Trophoblast cell (in vitro differentiated cells and primary cell): ENCODE results near the gene RFFL.

Experiments
- DNase-seq, 2 donors: peaks; one replicate each; pipeline ENCODE4 v3.0.0-alpha.2; 2016
- H2AFZ ChIP-seq: 2 replicates; pipeline ENCODE4 v1.6.1; 2013; ENCODE audit warnings: low read length, moderate library complexity, mild to moderate bottlenecking; ENCODE audit not compliant: insufficient read depth, poor library complexity
- H2AK5ac ChIP-seq: 2 replicates; pipeline ENCODE4 v1.6.1; 2013; ENCODE audit warnings: mild to moderate bottlenecking, low read length
- H2BK120ac ChIP-seq: 2 replicates; pipeline ENCODE4 v1.6.1; 2013; ENCODE audit warnings: low read length, mild to moderate bottlenecking, moderate library complexity; ENCODE audit not compliant: insufficient read depth, poor library complexity
- H2BK12ac ChIP-seq: 2 replicates; pipeline ENCODE4 v1.6.1; 2013; ENCODE audit warnings: mild to moderate bottlenecking, low read length, moderate library complexity
- H2BK5ac ChIP-seq: 2 replicates; pipeline ENCODE4 v1.6.1; 2013; ENCODE audit warnings: low read length, low read depth, moderate library complexity, mild to moderate bottlenecking; ENCODE audit not compliant: poor library complexity
- H3K14ac ChIP-seq: 2 replicates; pipeline ENCODE4 v1.6.1; 2013; ENCODE audit warnings: mild to moderate bottlenecking, low read length
- H3K18ac ChIP-seq: 2 replicates; pipeline ENCODE4 v1.6.1; 2013; ENCODE audit warnings: mild to moderate bottlenecking, low read length
- H3K23ac ChIP-seq: 2 replicates; pipeline ENCODE4 v1.6.1; 2013; ENCODE audit warnings: low read length
- H3K27ac ChIP-seq: 2 replicates; pipeline ENCODE4 v1.5.1; 2013; ENCODE audit warnings: low read depth, mild to moderate bottlenecking, inconsistent platforms, low read length, moderate library complexity
- H3K27me3 ChIP-seq: 2 replicates; pipeline ENCODE4 v1.6.1; 2013; ENCODE audit warnings: inconsistent platforms, mild to moderate bottlenecking, low read length, moderate library complexity; ENCODE audit not compliant: insufficient read depth
- H3K36me3 ChIP-seq, 2 experiments: 1 replicate in 1 of 2; 2 replicates in 1 of 2; pipeline ENCODE4 v1.6.1; 2013; ENCODE audit warnings: low read length in 2 of 2, mild to moderate bottlenecking in 2 of 2, moderate library complexity in 1 of 2; ENCODE audit not compliant: insufficient read depth in 2 of 2, control insufficient read depth in 1 of 2
- H3K4ac ChIP-seq: 2 replicates; pipeline ENCODE4 v1.6.1; 2013; ENCODE audit warnings: low read depth, mild to moderate bottlenecking, low read length, moderate library complexity
- H3K4me1 ChIP-seq, 2 experiments: 1 replicate in 1 of 2; 2 replicates in 1 of 2; pipeline ENCODE4 v1.6.1; 2013; ENCODE audit warnings: low read length in 2 of 2, mild to moderate bottlenecking in 2 of 2, moderate library complexity in 1 of 2; ENCODE audit not compliant: insufficient read depth in 2 of 2, control insufficient read depth in 1 of 2
- H3K4me2 ChIP-seq: 2 replicates; pipeline ENCODE4 v1.6.1; 2013; ENCODE audit warnings: inconsistent platforms, mild to moderate bottlenecking, low read length, moderate library complexity
- H3K4me3 ChIP-seq: 2 replicates; pipeline ENCODE4 v1.5.1; 2013; ENCODE audit warnings: mild to moderate bottlenecking, low read depth, low read length, inconsistent platforms
- H3K79me1 ChIP-seq: one replicate; pipeline ENCODE4 v1.6.1; 2013; ENCODE audit warnings: low read length
- H3K79me2 ChIP-seq: 2 replicates; pipeline ENCODE4 v1.6.1; 2013; ENCODE audit warnings: low read length, mild to moderate bottlenecking; ENCODE audit not compliant: control insufficient read depth, insufficient read depth, poor library complexity
- H3K9ac ChIP-seq: 2 replicates; pipeline ENCODE4 v1.6.1; 2013; ENCODE audit warnings: mild to moderate bottlenecking, low read length
- H3K9me3 ChIP-seq: 2 replicates; pipeline ENCODE4 v1.6.1; 2013; ENCODE audit warnings: low read depth, mild to moderate bottlenecking, control low read depth, inconsistent platforms, low read length; ENCODE audit not compliant: insufficient read depth
- H4K12ac ChIP-seq: 2 replicates; pipeline ENCODE4 v1.6.1; 2013; ENCODE audit warnings: low read depth, mild to moderate bottlenecking, low read length, moderate library complexity
- H4K8ac ChIP-seq: 2 replicates; pipeline ENCODE4 v1.6.1; 2013; ENCODE audit warnings: low read depth, mild to moderate bottlenecking, low read length, moderate library complexity
- H4K91ac ChIP-seq: one replicate; pipeline ENCODE4 v1.6.1; 2013; ENCODE audit warnings: low read depth, mild to moderate bottlenecking, low read length, moderate library complexity
- WGBS: extraction: QIAGEN DNeasy Blood & Tissue Kit; methylation state at CpG from one replicate; pipeline ENCODE4 v1.1.7; 2013; ENCODE audit warnings: missing lambda C conversion rate; ENCODE audit not compliant: insufficient read length, insufficient coverage; ENCODE audit errors: extremely low coverage; 5-methylcytosine and 5-hydroxymethylcytosine counted together

Gene RFFL

GRCh38 chr17:35088881-35089585 lies 25.5 kb upstream of the RFFL start:
- WGBS: no CpG with 5 or more reads among the region's 80 CpGs
- H3K4me2 ChIP-seq: peak overlapping the region; percentile 65
- H3K9me3 ChIP-seq: no peaks in the 10 kb centered on the region
- peak overlapping the region; percentile 90 for H3K14ac ChIP-seq
- peak overlapping the region; percentile 76 for H3K4me3 ChIP-seq
- peak overlapping the region; percentile 72 for H3K27ac ChIP-seq
- peak overlapping the region; percentile 82 for H4K91ac ChIP-seq
- H3K9ac ChIP-seq: peak overlapping the region; percentile 6
- no peak overlapping the region for H3K23ac ChIP-seq
- peak overlapping the region; percentile 49 for H2AFZ ChIP-seq
- H3K79me1 ChIP-seq: peaks cover 10% of the 10 kb centered on the region
- peak overlapping the region; percentile 84 for H4K8ac ChIP-seq
- H3K27me3 ChIP-seq: no peaks in the 10 kb centered on the region
- peak overlapping the region; percentile 12 for H2BK120ac ChIP-seq
- peak overlapping the region; percentile 57 for H3K4ac ChIP-seq
- peak overlapping the region; percentile 56 for H4K12ac ChIP-seq
- no peak overlapping the region for H2BK12ac ChIP-seq
- H3K36me3 ChIP-seq: no peaks in the 10 kb centered on the region
- H2AK5ac ChIP-seq: no peak overlapping the region
- H2BK5ac ChIP-seq: peak overlapping the region; percentile 67
- H3K18ac ChIP-seq: peak overlapping the region; percentile 76
- peak; percentile 75 to 91 for DNase-seq
- peaks cover 3 to 11% of the 10 kb centered on the region in 2 experiments for H3K4me1 ChIP-seq
- peaks cover 4% of the 10 kb centered on the region for H3K79me2 ChIP-seq

DNA sequence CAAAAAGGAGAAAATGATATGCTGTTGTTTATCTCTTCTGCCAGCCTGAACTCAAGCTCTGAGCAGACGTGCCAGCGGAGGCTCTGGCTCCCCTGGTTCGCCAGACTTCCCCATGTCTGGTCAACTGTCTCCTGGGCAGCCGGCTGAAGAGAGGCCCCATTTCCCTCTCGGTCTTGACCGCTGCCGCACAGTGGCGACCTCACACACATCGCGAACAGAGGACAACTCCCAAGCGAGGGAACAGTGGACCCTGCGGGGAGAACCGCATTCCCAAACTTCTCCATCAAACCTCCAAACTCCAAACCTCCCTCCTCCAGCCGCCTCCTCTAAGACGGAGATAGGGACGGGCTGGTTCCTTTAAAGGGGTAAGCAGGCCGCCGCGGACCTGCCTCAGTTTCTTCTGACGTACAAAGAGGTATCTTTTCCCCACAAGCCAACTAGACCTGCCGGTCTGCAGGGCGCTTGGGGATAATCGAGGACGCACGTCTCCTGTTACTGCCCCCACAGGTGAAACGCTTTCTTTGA lies 24.9 kb upstream of the RFFL start:
- H4K12ac ChIP-seq: peak overlapping the region; percentile 56
- H3K4me1 ChIP-seq: peaks cover 3 to 11% of the 10 kb centered on the region in 2 experiments
- no CpG with 5 or more reads among the region's 26 CpGs for WGBS

DNA sequence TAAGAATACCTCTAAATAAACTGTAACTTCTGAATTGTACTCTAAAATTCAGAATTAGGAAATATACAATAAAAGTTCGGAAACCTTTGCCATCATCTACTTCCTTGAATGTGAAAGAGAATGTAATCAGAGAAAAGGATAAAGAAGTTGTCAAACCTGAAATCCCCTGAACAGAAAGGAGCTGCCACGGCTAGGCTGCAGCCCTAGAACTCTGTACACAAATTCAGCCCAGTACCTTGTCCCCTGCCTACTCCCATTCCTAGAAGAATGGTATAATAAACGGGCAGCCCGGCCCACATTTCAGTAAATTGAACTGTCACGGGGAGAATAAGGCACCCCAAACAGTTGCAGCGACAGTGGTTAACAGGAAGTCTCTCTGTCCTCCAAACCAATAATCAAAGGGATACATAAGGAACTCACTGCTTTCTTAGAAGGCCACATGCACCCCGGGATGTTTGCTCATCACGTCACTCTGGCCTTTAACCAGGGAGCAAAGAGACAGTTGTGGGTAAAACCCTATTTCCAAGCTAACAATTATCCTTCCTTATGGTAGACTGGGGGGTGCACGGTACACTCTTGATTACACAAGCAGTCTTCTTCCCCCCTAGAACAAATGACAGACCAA lies 24.3 kb upstream of the RFFL start:
- peak in 1 of 2 donors; percentile 34 for DNase-seq
- H3K36me3 ChIP-seq: no peaks in the 10 kb centered on the region
- H2BK120ac ChIP-seq: no peak overlapping the region
- no peak overlapping the region for H2AK5ac ChIP-seq
- no peak overlapping the region for H2BK5ac ChIP-seq
- H3K9me3 ChIP-seq: no peaks in the 10 kb centered on the region
- H4K8ac ChIP-seq: no peak overlapping the region
- peaks cover 10% of the 10 kb centered on the region for H3K79me1 ChIP-seq
- peak overlapping the region; percentile 72 for H3K27ac ChIP-seq
- no peaks in the 10 kb centered on the region for H3K27me3 ChIP-seq
- peaks cover 4% of the 10 kb centered on the region for H3K79me2 ChIP-seq
- H3K23ac ChIP-seq: no peak overlapping the region
- peak overlapping the region; percentile 49 for H2AFZ ChIP-seq
- no peak overlapping the region for H4K12ac ChIP-seq
- no peak overlapping the region for H3K4ac ChIP-seq
- no peak overlapping the region for H3K14ac ChIP-seq
- H3K4me3 ChIP-seq: no peak overlapping the region
- no peak overlapping the region for H3K9ac ChIP-seq
- H3K18ac ChIP-seq: no peak overlapping the region
- WGBS: no CpG with 5 or more reads among the region's 9 CpGs
- H4K91ac ChIP-seq: no peak overlapping the region
- H2BK12ac ChIP-seq: no peak overlapping the region
- peaks cover 3 to 11% of the 10 kb centered on the region in 2 experiments for H3K4me1 ChIP-seq
- H3K4me2 ChIP-seq: peak overlapping the region; percentile 65

More for the DNA sequence above, 24.9 kb upstream of the RFFL start:
- H3K9ac ChIP-seq: peak overlapping the region; percentile 6
- H3K9me3 ChIP-seq: no peaks in the 10 kb centered on the region
- no peak overlapping the region for H2AK5ac ChIP-seq
- H2BK12ac ChIP-seq: no peak overlapping the region
- DNase-seq: peak in 1 of 2 donors; percentile 36
- no peaks in the 10 kb centered on the region for H3K27me3 ChIP-seq
- H2BK120ac ChIP-seq: peak overlapping the region; percentile 12
- H3K27ac ChIP-seq: peak overlapping the region; percentile 72
- H3K23ac ChIP-seq: no peak overlapping the region
- peak overlapping the region; percentile 76 for H3K4me3 ChIP-seq
- H4K8ac ChIP-seq: peak overlapping the region; percentile 84
- H3K36me3 ChIP-seq: no peaks in the 10 kb centered on the region
- peak overlapping the region; percentile 65 for H3K4me2 ChIP-seq
- no peak overlapping the region for H3K4ac ChIP-seq
- peak overlapping the region; percentile 90 for H3K14ac ChIP-seq
- peaks cover 10% of the 10 kb centered on the region for H3K79me1 ChIP-seq
- peak overlapping the region; percentile 76 for H3K18ac ChIP-seq
- peaks cover 4% of the 10 kb centered on the region for H3K79me2 ChIP-seq
- H2AFZ ChIP-seq: peak overlapping the region; percentile 49
- peak overlapping the region; percentile 67 for H2BK5ac ChIP-seq
- peak overlapping the region; percentile 82 for H4K91ac ChIP-seq

DNA sequence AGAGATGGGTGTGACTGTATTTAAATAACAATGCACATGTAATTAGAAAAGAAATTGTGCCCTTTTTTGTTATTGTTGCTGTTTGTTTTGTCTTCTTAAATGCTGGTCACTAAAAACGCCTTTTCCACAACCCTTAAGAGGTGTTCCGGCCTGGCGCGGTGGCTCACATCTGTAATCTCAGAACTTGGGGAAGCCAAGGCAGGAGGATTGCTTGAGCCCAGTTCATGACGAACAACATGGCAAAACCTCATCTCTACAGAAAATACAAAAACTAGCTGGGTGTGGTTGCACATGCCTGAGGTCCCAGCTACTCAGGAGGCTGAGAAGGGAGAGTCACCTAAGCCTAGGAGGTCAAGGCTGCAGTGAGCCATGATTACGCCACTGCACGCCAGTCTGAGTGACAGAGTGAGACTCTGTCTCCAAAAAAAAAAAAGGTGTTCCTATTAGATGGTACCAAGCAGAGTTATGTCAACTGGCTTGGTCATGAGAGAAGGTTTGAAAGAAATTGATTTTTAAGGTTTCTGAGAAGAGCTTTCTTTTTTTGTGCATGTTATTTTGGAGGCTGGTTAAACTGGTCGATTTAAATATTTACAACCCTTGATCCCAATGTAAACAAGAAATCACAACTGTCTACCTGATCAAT lies 23.5 kb upstream of the RFFL start:
- H3K23ac ChIP-seq: no peak overlapping the region
- H3K14ac ChIP-seq: no peak overlapping the region
- no peak for DNase-seq
- H3K36me3 ChIP-seq: no peaks in the 10 kb centered on the region
- H3K79me2 ChIP-seq: peaks cover 4% of the 10 kb centered on the region
- no CpG with 5 or more reads among the region's 8 CpGs for WGBS
- H3K4me2 ChIP-seq: no peak overlapping the region
- no peak overlapping the region for H3K27ac ChIP-seq
- H2BK120ac ChIP-seq: no peak overlapping the region
- no peaks in the 10 kb centered on the region for H3K9me3 ChIP-seq
- H3K18ac ChIP-seq: no peak overlapping the region
- peaks cover 10% of the 10 kb centered on the region for H3K79me1 ChIP-seq
- H4K12ac ChIP-seq: no peak overlapping the region
- no peak overlapping the region for H3K9ac ChIP-seq
- no peak overlapping the region for H4K8ac ChIP-seq
- H2AK5ac ChIP-seq: no peak overlapping the region
- H4K91ac ChIP-seq: no peak overlapping the region
- no peaks in the 10 kb centered on the region for H3K27me3 ChIP-seq
- H2AFZ ChIP-seq: no peak overlapping the region
- no peak overlapping the region for H3K4me3 ChIP-seq
- H3K4me1 ChIP-seq: peaks cover 3 to 11% of the 10 kb centered on the region in 2 experiments
- H2BK12ac ChIP-seq: no peak overlapping the region
- no peak overlapping the region for H3K4ac ChIP-seq
- no peak overlapping the region for H2BK5ac ChIP-seq
